Activated B cell treated with CpG ODN at 0.5 μM for 24 hours (primary cell): Measurements from ENCODE around the gene TMEM191C. TPM values are rescaled to one million over a fixed set of nuclear protein-coding genes. Genes with fewer than 3 reads are reported as not detected.

Source experiments
- ATAC-seq: fragments of 200-7000 bp; cut with Tn5 transposase; one replicate; pipeline ENCODE4 v1.10.0; 2021; ENCODE audit warnings: low read depth, mild to moderate bottlenecking, moderate library complexity
- CTCF ChIA-PET: fragments of 350-600 bp; sonication (Branson Sonifier 250); formaldehyde crosslinking; loops from one replicate; lab custom pipeline; 2021; ENCODE audit warnings: antibody characterized with exemption; lab: Charles Lee
- POLR2A ChIA-PET: fragments of 350-600 bp; sonication (Branson Sonifier 250); formaldehyde crosslinking; loops from one replicate; lab custom pipeline; 2021; ENCODE audit warnings: antibody characterized with exemption; lab: Charles Lee
- DNase-seq: peaks from one replicate; pipeline ENCODE4 v3.0.0; 2022
- H3K27ac Mint-ChIP-seq: one replicate; pipeline ENCODE4 v1.8.0; 2020; ENCODE audit warnings: mixed read lengths
- H3K27me3 Mint-ChIP-seq: one replicate; pipeline ENCODE4 v1.8.0; 2021; ENCODE audit warnings: mixed read lengths
- H3K36me3 Mint-ChIP-seq: one replicate; pipeline ENCODE4 v1.8.0; 2021; ENCODE audit warnings: low read depth, mixed read lengths
- H3K4me1 Mint-ChIP-seq: one replicate; pipeline ENCODE4 v1.8.0; 2021; ENCODE audit warnings: mixed read lengths
- H3K4me3 Mint-ChIP-seq: one replicate; pipeline ENCODE4 v1.8.0; 2020; ENCODE audit warnings: mild to moderate bottlenecking, mixed read lengths
- H3K9me3 Mint-ChIP-seq: one replicate; pipeline ENCODE4 v1.8.0; 2020; ENCODE audit warnings: mixed read lengths
- CTCF ChIP-seq: fragments of 200-600 bp; IDR thresholded peaks from one replicate; pipeline ENCODE4 v1.8.0; 2022; ENCODE audit warnings: antibody characterized with exemption, mild to moderate bottlenecking
- intact Hi-C: fragments of 100-400 bp; cut with micrococcal nuclease; formaldehyde crosslinking; loops from one replicate; pipeline ENCODE4 v1.15.1; 2024
- total RNA-seq: library from RNA; stranded (reverse); gene quantifications from 2 replicates; pipeline ENCODE4 v1.2.3, GENCODE V29; 2022

TMEM191C gene
- total RNA-seq, 1 donor from 2014 or later: 1.3 TPM

DNA sequence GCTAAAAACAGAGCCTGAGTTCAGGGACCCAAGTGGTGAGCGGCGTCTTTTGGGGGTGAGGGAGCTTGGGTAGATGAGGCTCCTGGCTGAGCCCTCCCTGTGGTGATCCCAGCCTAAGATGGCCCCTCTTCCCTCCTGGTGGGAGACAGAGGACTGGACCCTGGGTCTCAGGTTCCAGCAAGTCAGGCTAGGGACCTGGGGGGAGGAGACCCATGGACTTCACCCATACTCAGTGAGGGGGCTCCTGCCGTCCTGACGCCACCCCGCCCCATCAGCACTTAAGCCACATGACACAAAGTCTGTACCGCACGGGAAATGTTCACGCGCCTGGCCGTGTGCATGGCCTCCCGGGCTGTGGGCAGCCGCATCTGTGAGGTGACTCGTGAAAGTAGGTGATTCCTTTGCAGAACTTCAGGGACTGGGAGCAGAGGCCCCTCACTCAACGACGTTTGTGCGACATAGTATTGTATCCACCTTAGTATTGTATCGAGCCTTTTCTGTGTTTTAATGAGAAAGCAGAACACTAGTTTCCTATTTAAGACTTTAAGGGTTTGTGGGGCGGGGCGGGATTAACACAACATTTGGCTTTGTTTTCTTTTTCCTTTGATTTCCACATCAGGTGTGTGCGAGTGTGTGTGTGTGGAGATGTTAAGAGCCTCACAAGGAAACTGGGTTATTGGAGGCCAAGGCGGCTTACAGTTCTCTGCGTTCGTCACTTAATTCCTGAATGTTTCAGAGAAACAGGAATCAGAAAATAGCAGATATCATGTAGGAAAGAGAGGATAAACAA, 18.4 kb upstream of the TMEM191C start:
- no peak for TF ChIP-seq CTCF
- ChIA-PET CTCF (no interaction called here), POLR2A (no interaction called here)
- Mint-ChIP-seq H3K27ac (no peak overlapping the region), H3K4me1 (no peaks in the 10 kb centered on the region), H3K9me3 (no peaks in the 10 kb centered on the region), H3K4me3 (no peak overlapping the region), H3K27me3 (no peaks in the 10 kb centered on the region), H3K36me3 (peaks cover 29% of the 10 kb centered on the region)
- intact Hi-C loops: no loop called here
- DNase-seq: no peak
- ATAC-seq: no peak

DNA sequence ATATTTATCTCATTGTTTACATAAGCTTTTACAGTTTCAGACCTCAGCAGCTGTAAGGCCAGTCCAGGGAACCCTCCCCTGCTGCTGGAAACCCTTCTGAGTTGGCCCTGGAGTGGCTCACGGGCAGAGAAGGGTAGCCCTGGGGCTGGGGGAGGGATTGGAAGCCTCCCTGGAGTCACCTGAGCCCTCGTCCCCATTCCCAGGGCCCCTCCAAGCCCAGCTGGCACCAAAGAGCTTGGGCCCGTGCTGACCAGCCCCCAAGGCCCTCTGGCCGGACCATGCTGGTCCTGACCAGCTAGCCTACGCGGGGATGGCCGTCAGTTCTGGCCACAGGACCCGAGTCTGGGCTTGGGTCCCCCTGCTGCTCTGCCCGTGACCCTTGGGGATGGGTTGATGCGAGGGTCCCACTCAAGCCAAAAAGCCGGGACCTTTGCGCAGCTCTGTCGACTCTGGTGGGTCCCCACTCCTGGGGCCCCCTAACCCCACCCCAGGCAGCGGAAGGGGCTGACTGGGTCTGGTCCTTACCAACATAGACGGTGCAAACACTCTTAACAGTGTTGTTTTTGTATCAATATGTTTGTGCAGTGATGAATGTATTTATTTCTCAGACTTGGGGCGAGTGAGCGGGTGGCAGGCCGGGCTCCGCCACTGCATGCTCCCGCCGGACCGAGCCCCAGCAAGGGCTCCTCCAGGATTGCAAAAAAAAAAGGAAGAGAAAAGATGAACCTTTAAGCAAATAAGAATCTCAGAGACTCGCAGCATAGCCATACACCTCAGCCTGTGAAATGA, 17.5 kb upstream of the TMEM191C start:
- ATAC-seq: no peak
- DNase-seq: no peak
- CTCF ChIA-PET: no interaction called here
- Mint-ChIP-seq H3K27ac (no peak overlapping the region), H3K36me3 (peaks cover 24% of the 10 kb centered on the region), H3K4me1 (no peaks in the 10 kb centered on the region), H3K9me3 (no peaks in the 10 kb centered on the region), H3K4me3 (no peak overlapping the region), H3K27me3 (no peaks in the 10 kb centered on the region)
- POLR2A ChIA-PET: no interaction called here
- intact Hi-C loops: no loop called here
- no peak for TF ChIP-seq CTCF

GRCh38 chr22:21450320-21450831, 16.8 kb upstream of the TMEM191C start:
- H3K27me3 Mint-ChIP-seq: no peaks in the 10 kb centered on the region
- no peak overlapping the region for H3K27ac Mint-ChIP-seq
- no peak overlapping the region for H3K4me3 Mint-ChIP-seq
- peaks cover 20% of the 10 kb centered on the region for H3K36me3 Mint-ChIP-seq
- intact Hi-C loops: no loop called here
- ATAC-seq (no peak), DNase-seq (no peak)
- ChIA-PET CTCF (no interaction called here), POLR2A (no interaction called here)
- TF ChIP-seq CTCF: no peak
- no peaks in the 10 kb centered on the region for H3K9me3 Mint-ChIP-seq
- H3K4me1 Mint-ChIP-seq: no peaks in the 10 kb centered on the region

- no peak for TF ChIP-seq CTCF
- Mint-ChIP-seq H3K27ac (no peak overlapping the region), H3K4me3 (no peak overlapping the region), H3K4me1 (no peaks in the 10 kb centered on the region), H3K27me3 (no peaks in the 10 kb centered on the region), H3K36me3 (peaks cover 17% of the 10 kb centered on the region), H3K9me3 (no peaks in the 10 kb centered on the region)
- CTCF ChIA-PET: no interaction called here
- DNase-seq (no peak), ATAC-seq (no peak)
- POLR2A ChIA-PET: no interaction called here
- intact Hi-C loops: no loop called here
Observed at GRCh38 chr22:21450858-21451353, 16.3 kb upstream of the TMEM191C start.
